Neural crest cell (in vitro differentiated cells): ENCODE measurements around the gene ZIC1. TPM values are rescaled to one million over a fixed set of nuclear protein-coding genes. Genes with fewer than 3 reads are reported as not detected.

Source experiments
- DNase-seq: peaks from one replicate; pipeline ENCODE4 v3.0.0; 2021; ENCODE audit warnings: low read depth, mixed read lengths, low spot score
- H3K27ac Mint-ChIP-seq: one replicate; pipeline ENCODE4 v1.8.0; 2021; ENCODE audit warnings: mild to moderate bottlenecking, mixed read lengths; ENCODE audit not compliant: unreplicated experiment
- H3K27me3 Mint-ChIP-seq: 2 replicates; pipeline ENCODE4 v1.8.0; 2021; ENCODE audit warnings: low read depth, mild to moderate bottlenecking, mixed read lengths
- H3K36me3 Mint-ChIP-seq: 2 replicates; pipeline ENCODE4 v1.8.0; 2021; ENCODE audit warnings: low read depth, mild to moderate bottlenecking, mixed read lengths
- H3K4me1 Mint-ChIP-seq: 2 replicates; pipeline ENCODE4 v1.8.0; 2021; ENCODE audit warnings: mixed read lengths
- H3K4me3 Mint-ChIP-seq: one replicate; pipeline ENCODE4 v1.8.0; 2021; ENCODE audit warnings: mild to moderate bottlenecking, mixed read lengths
- H3K9me3 Mint-ChIP-seq: 2 replicates; pipeline ENCODE4 v1.8.0; 2021; ENCODE audit warnings: mixed read lengths
- CTCF ChIP-seq: fragments of 200-600 bp; sonication (generic); conservative IDR thresholded peaks from 2 replicates; pipeline ENCODE4 v1.5.0; 2021; ENCODE audit warnings: antibody characterized with exemption, mild to moderate bottlenecking
- total RNA-seq: library from RNA; stranded (reverse); gene quantifications from 2 replicates; pipeline ENCODE4 v1.2.1, GENCODE V29; 2021

The ZIC1 gene
- total RNA-seq, 1 donor from 2014 or later: 54.3 TPM

DNA sequence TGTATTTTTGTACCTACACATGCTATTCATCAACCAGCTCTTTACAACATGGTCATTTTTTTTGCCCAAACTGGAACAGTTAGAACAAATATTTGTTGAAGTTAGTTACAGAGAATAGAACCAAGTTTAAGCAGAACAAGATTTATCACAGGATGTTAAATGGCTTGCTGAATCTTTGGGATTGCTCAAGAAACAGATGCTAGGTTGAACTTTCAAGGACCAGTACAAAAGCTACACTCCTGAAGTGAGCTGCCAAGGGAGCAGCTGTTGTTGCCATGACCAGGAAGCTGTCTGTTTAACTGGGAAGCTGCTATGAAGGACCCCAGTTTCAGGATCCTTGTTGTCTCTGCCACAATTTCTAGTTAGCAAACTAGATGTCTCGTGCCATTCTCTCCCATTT, 53.7 kb downstream of the ZIC1 start:
- Mint-ChIP-seq H3K27ac (no peak overlapping the region), H3K36me3 (no peaks in the 10 kb centered on the region), H3K4me3 (no peak overlapping the region), H3K27me3 (peaks cover 3% of the 10 kb centered on the region), H3K4me1 (no peaks in the 10 kb centered on the region), H3K9me3 (no peaks in the 10 kb centered on the region)
- no peak for TF ChIP-seq CTCF
- DNase-seq: no peak

Other genes starting within 250 kb of the ZIC1 start
- gene ZIC4, start 2.8 kb upstream of the ZIC1 start, total RNA-seq: 4.5 and 6.1 TPM in 2 replicates